HepG2 (cell line): ENCODE results near the gene RPTOR. TPM values are rescaled to one million over a fixed set of nuclear protein-coding genes. Genes with fewer than 3 reads are reported as not detected.

ENCODE experiments used
- ATAC-seq: fragments of 200-7000 bp; cut with Tn5 transposase; 3 replicates; pipeline ENCODE4 v1.9.1; 2020; ENCODE audit warnings: mild to moderate bottlenecking, moderate library complexity
- BruUV-seq: library from RNA; stranded (reverse); fragments of 400-500 nt; replicated peaks from 2 replicates; lab custom pipeline; 2021; lab: Mats Ljungman, UMichigan
- CTCF ChIA-PET: fragments of 300-600 bp; formaldehyde crosslinking; extraction: SDS; loops from one replicate; lab custom pipeline; 2021; ENCODE audit warnings: low total read pairs, inconsistent platforms, low intra/inter-chr PET ratio; lab: Yijun Ruan, JAX
- POLR2A ChIA-PET: fragments of 350-600 bp; sonication (Branson Sonifier 250); formaldehyde crosslinking; loops from one replicate; lab custom pipeline; 2020; ENCODE audit warnings: antibody characterized with exemption, inconsistent platforms; lab: Yijun Ruan, JAX
- DNase-seq: peaks from one replicate; pipeline ENCODE4 v3.0.0-alpha.2; 2015; ENCODE audit warnings: low spot score
- FAIRE-seq: peaks from 3 replicates; lab custom pipeline; 2011; peaks lifted over from hg19 to GRCh38; lab: Jason Lieb, UNC
- H2AFZ ChIP-seq: one replicate; pipeline ENCODE4 v1.6.1; 2011; ENCODE audit warnings: low read length, inconsistent platforms
- H3K27ac ChIP-seq: fragments of 300-600 bp; 3 replicates; pipeline ENCODE4 v1.8.0; 2011; ENCODE audit warnings: mixed run types, mild to moderate bottlenecking, mixed read lengths, low read length, inconsistent platforms; ENCODE audit not compliant: insufficient read depth; ENCODE audit errors: extremely low read length
- H3K27me3 ChIP-seq, 2 experiments: fragments of 200-600 bp in 1 of 2; 2 replicates in 1 of 2; 3 replicates in 1 of 2; pipeline versions ENCODE4 v1.6.0 to v1.8.0; 2011; ENCODE audit warnings: low read length in 2 of 2, mild to moderate bottlenecking in 2 of 2, moderate library complexity in 2 of 2, inconsistent platforms in 1 of 2; ENCODE audit not compliant: insufficient read depth in 2 of 2, control insufficient read depth in 1 of 2
- H3K36me3 ChIP-seq, 2 experiments: fragments of 200-600 bp in 1 of 2; replicated peaks in 1 of 2; 2 replicates in 1 of 2; 3 replicates in 1 of 2; pipeline versions ENCODE4 v1.5.1 to v1.8.0; 2011; ENCODE audit warnings: low read length in 2 of 2, inconsistent platforms in 1 of 2; ENCODE audit not compliant: insufficient read depth in 2 of 2, control insufficient read depth in 1 of 2
- H3K4me1 ChIP-seq: 2 replicates; pipeline ENCODE4 v1.5.1; 2012; ENCODE audit warnings: low read length, inconsistent platforms; ENCODE audit not compliant: insufficient read depth
- H3K4me2 ChIP-seq: 2 replicates; pipeline ENCODE4 v1.6.0; 2011; ENCODE audit warnings: low read depth, low read length, inconsistent platforms
- H3K4me3 ChIP-seq, 3 experiments: fragments of 200-600 bp in 1 of 3; sonication (generic), shearing (Covaris generic) in 1 of 3; replicated peaks in 1 of 3; 2 replicates each; pipeline ENCODE4 v1.5.1; 2011 to 2016; ENCODE audit warnings: low read length in 3 of 3, inconsistent platforms in 2 of 3, low read depth in 2 of 3, mild to moderate bottlenecking in 2 of 3, control low read depth in 1 of 3, mixed read lengths in 1 of 3; ENCODE audit not compliant: insufficient read depth in 1 of 3
- H3K79me2 ChIP-seq: one replicate; pipeline ENCODE4 v1.6.1; 2011; ENCODE audit warnings: low read length, inconsistent platforms; ENCODE audit not compliant: insufficient read depth
- H3K9ac ChIP-seq: 2 replicates; pipeline ENCODE4 v1.6.0; 2011; ENCODE audit warnings: mild to moderate bottlenecking, low read depth, low read length, inconsistent platforms; ENCODE audit not compliant: insufficient read depth
- H3K9me3 ChIP-seq: 2 replicates; pipeline ENCODE4 v1.5.1; 2012; ENCODE audit warnings: mild to moderate bottlenecking, low read length
- H4K20me1 ChIP-seq: 2 replicates; pipeline ENCODE4 v1.6.0; 2011; ENCODE audit warnings: inconsistent platforms, mild to moderate bottlenecking, low read length, moderate library complexity; ENCODE audit not compliant: insufficient read depth
- ATF1 ChIP-seq: IDR thresholded peaks from 2 replicates; pipeline ENCODE4 v1.6.1; 2016; ENCODE audit warnings: mild to moderate bottlenecking, control low read depth
- ERF ChIP-seq: IDR thresholded peaks from 2 replicates; pipeline ENCODE4 v1.6.1; 2018; ENCODE audit warnings: missing biosample characterization, missing genetic modification reagents
- HNRNPH1 ChIP-seq: fragments of 200-400 bp; formaldehyde crosslinking; optimal IDR thresholded peaks from 2 replicates; pipeline ENCODE3; 2017; ENCODE audit warnings: mild to moderate bottlenecking, low read depth, low read length
- MEIS2 ChIP-seq: sonication (generic); formaldehyde crosslinking; IDR thresholded peaks from 2 replicates; pipeline ENCODE4 v1.9.0; 2021; ENCODE audit warnings: mild to moderate bottlenecking, missing genetic modification reagents
- SNRNP70 ChIP-seq: fragments of 200-400 bp; formaldehyde crosslinking; IDR thresholded peaks from 2 replicates; pipeline ENCODE4 v1.6.1; 2017; ENCODE audit warnings: mild to moderate bottlenecking, low read depth, low read length, moderate library complexity
- ZNF30 ChIP-seq: sonication (generic); formaldehyde crosslinking; IDR thresholded peaks from 2 replicates; pipeline ENCODE4 v1.5.0; 2020; ENCODE audit warnings: mild to moderate bottlenecking, missing genetic modification reagents
- ZNF501 ChIP-seq: sonication (generic); formaldehyde crosslinking; IDR thresholded peaks from 2 replicates; pipeline ENCODE4 v1.5.1; 2020; ENCODE audit warnings: mild to moderate bottlenecking, moderate library complexity, missing genetic modification reagents
- ZNF747 ChIP-seq: sonication (generic); formaldehyde crosslinking; IDR thresholded peaks from 2 replicates; pipeline ENCODE4 v1.8.1; 2023; ENCODE audit warnings: missing genetic modification reagents, mild to moderate bottlenecking, borderline replicate concordance
- WGBS: methylation state at CpG from one replicate; pipeline ENCODE4 v1.1.6; 2017; ENCODE audit warnings: low lambda C conversion rate; 5-methylcytosine and 5-hydroxymethylcytosine counted together
- in situ Hi-C: cut with HindIII; loops from 2 replicates; pipeline ENCODE4 v1.10.0; 2017; ENCODE audit warnings: low pct_unique_long_range_greater_than_20kb; ENCODE audit not compliant: extremely low pct_ligation_motif_present
- intact Hi-C: fragments of 100-400 bp; cut with micrococcal nuclease; formaldehyde crosslinking; loops from one replicate; pipeline ENCODE4 v1.10.0; 2022; ENCODE audit not compliant: unreplicated experiment
- polyA plus RNA-seq, 8 experiments: library from polyadenylated mRNA; depleted of rRNA in 3 of 8; stranded (reverse) in 7 of 8; unstranded in 1 of 8; fragments of >200 nt; fragmentation: Illumina TruSeq in 4 of 8; extraction: Trizol in 4 of 8; gene quantifications; 2 replicates each; pipeline versions ENCODE4 v1.2.1 to v1.2.3, GENCODE V29; 2011 to 2016; ENCODE audit warnings: low read depth in 4 of 8, missing spikeins in 1 of 8, mixed read lengths in 1 of 8; ENCODE audit not compliant: insufficient read depth in 1 of 8
- total RNA-seq, 5 experiments: library from RNA; depleted of rRNA; stranded (reverse); fragments of >200 nt; fragmentation: Illumina TruSeq; extraction: Trizol; gene quantifications; 2 replicates each; pipeline ENCODE4 v1.2.3, GENCODE V29; 2016; ENCODE audit warnings: low read depth in 1 of 5
- TF ChIP-seq, protein P1 (sequence below): sonication (generic); formaldehyde crosslinking; IDR thresholded peaks from 2 replicates; pipeline ENCODE4 v1.5.0; 2020; ENCODE audit warnings: missing genetic modification reagents
- TF ChIP-seq, protein P2 (sequence below): sonication (generic); formaldehyde crosslinking; IDR thresholded peaks from 2 replicates; pipeline ENCODE4 v1.5.0; 2020; ENCODE audit warnings: missing genetic modification reagents

Gene RPTOR
- total and polyA plus RNA-seq, 2 of the 13 experiments (the other 11 are each of a cell fraction or from before 2014, with no cell fraction given): 6.6 to 25.3 TPM

DNA sequence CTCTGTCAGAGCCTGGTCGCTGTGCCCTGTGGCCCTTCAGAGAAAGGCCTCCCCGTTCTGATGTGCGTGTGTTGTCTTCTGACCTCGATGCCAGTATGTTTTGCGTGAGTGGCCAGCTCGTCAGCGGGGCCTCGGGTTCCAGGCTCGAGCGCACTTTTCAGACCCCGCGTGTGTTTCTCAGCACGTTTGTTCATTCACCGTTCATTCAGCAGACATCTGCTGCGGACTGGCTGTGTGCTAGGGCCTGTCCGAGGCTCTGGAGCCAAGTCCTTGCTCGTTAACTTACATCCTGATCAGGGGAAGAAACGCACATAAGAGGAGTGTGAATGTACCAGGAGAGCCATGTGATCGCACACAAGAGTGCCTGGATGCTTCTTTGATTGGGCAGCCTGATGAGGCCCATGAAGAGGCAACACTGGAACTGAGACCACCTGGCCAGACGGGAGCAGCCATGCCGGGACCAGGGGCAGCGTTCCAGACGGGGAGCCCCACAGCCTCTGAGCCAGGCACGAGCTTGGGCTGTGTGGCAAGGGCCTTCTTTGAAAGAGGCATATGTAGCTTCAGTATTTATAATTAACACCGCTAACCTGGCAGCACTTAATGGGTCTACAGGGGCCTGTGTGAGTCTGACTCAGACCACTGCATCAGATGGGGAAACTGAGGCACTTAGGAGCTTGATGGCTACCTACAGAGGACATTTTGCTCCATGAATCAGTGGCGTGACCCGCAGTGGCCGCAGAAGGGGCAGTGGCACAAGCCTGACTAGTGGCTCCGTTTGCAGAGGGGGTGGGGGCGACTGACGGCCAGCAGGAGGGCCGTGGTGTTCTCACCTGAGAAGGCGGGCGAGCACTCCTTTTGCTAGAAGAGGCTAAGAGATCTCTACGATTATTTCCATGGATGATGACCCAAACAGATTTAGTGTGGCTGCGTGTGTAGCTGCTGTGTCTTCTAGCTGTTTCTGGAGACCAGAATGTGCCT lies 259.1 kb downstream of the RPTOR start:
- BruUV-seq: no TSS peak
- CTCF ChIA-PET: no interaction called here

More for the DNA sequence above, 259.1 kb downstream of the RPTOR start:
- no peaks in the 10 kb centered on the region for H3K4me1 ChIP-seq
- no peak for FAIRE-seq
- no peak overlapping the region for H3K9ac ChIP-seq
- no peaks in the 10 kb centered on the region for H3K9me3 ChIP-seq
- no peak overlapping the region for H3K4me2 ChIP-seq
- no peaks in the 10 kb centered on the region for H3K27me3 ChIP-seq
- no peak overlapping the region for H3K27ac ChIP-seq
- ATAC-seq: no peak
- H3K79me2 ChIP-seq: no peaks in the 10 kb centered on the region
- peaks cover 12 to 16% of the 10 kb centered on the region in 2 experiments; a peak in 3 of 5 replicates for H3K36me3 ChIP-seq
- intact Hi-C loops (no loop called here), in situ Hi-C loops (no loop called here)
- DNase-seq: no peak
- H4K20me1 ChIP-seq: no peaks in the 10 kb centered on the region
- H2AFZ ChIP-seq: no peak overlapping the region
- WGBS: 96% methylated on average over 36 of the region's 36 CpGs
- POLR2A ChIA-PET: no interaction called here
- no peak overlapping the region for H3K4me3 ChIP-seq
- TF ChIP-seq ATF1 (CRISPR knock-in tag) (no peak), ZNF30 (no peak), MEIS2 (CRISPR knock-in tag) (no peak), ZNF747 (CRISPR knock-in tag) (no peak), ERF (CRISPR knock-in tag) (no peak), SNRNP70 (no peak), ZNF501 (CRISPR knock-in tag) (no peak), HNRNPH1 (no peak)
- TF ChIP-seq, protein P1, sequence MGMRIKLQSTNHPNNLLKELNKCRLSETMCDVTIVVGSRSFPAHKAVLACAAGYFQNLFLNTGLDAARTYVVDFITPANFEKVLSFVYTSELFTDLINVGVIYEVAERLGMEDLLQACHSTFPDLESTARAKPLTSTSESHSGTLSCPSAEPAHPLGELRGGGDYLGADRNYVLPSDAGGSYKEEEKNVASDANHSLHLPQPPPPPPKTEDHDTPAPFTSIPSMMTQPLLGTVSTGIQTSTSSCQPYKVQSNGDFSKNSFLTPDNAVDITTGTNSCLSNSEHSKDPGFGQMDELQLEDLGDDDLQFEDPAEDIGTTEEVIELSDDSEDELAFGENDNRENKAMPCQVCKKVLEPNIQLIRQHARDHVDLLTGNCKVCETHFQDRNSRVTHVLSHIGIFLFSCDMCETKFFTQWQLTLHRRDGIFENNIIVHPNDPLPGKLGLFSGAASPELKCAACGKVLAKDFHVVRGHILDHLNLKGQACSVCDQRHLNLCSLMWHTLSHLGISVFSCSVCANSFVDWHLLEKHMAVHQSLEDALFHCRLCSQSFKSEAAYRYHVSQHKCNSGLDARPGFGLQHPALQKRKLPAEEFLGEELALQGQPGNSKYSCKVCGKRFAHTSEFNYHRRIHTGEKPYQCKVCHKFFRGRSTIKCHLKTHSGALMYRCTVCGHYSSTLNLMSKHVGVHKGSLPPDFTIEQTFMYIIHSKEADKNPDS (CRISPR knock-in tag): no peak
- TF ChIP-seq, protein P2, sequence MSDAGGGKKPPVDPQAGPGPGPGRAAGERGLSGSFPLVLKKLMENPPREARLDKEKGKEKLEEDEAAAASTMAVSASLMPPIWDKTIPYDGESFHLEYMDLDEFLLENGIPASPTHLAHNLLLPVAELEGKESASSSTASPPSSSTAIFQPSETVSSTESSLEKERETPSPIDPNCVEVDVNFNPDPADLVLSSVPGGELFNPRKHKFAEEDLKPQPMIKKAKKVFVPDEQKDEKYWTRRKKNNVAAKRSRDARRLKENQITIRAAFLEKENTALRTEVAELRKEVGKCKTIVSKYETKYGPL: no peak
